ENCODE measurements around the gene SSH2.

GRCh38 chr17:29931231-29931932, 1.4 kb upstream of the SSH2 start:
- TF ChIP-seq POLR2A (IDR thresholded peaks at IDR 0.05), result no peak
- TF ChIP-seq CTCF (IDR thresholded peaks at IDR 0.05), result peak; percentile 77 to 94 (median 85)
- peak in 1 of 2 donors; percentile 49 for TF ChIP-seq POLR2AphosphoS5 (IDR thresholded peaks at IDR 0.05; ENCODE audit: insufficient read depth in 1 of 2, low read depth in 1 of 2)
